ENCODE results near the gene TPD52L3.

The TPD52L3 gene

GRCh38 chr9:6354072-6354686, 26.0 kb downstream of the TPD52L3 start:
- Histone ChIP-seq H3K4me3 (ENCODE audit: severe bottlenecking) (no peak overlapping the region), H3K9me3 (ENCODE audit: severe bottlenecking) (no peaks in the 10 kb centered on the region), H3K27ac (ENCODE audit: poor library complexity, severe bottlenecking) (no peak overlapping the region), H3K27me3 (ENCODE audit: insufficient read depth, poor library complexity, severe bottlenecking) (no peaks in the 10 kb centered on the region), H3K4me1 (ENCODE audit: insufficient read depth, poor library complexity, severe bottlenecking) (peaks cover 15% of the 10 kb centered on the region), H3K36me3 (ENCODE audit: low read depth) (no peaks in the 10 kb centered on the region)
- peak; percentile 78 for TF ChIP-seq CTCF (IDR thresholded peaks at IDR 0.05; ENCODE audit: poor library complexity, severe bottlenecking)
- peak; percentile 90 for ATAC-seq (ENCODE audit: low read depth)
- no peak for DNase-seq (ENCODE audit: low spot score)

- ATAC-seq (ENCODE audit: low read depth) (peak; percentile 61; the same call in 2 of the 3 replicates), DNase-seq (ENCODE audit: low spot score) (no peak)
- H3K4me3 ChIP-seq (ENCODE audit: severe bottlenecking), result no peak overlapping the region
- H3K4me1 ChIP-seq (ENCODE audit: insufficient read depth, poor library complexity, severe bottlenecking), result peaks cover 15% of the 10 kb centered on the region
- H3K27ac ChIP-seq (ENCODE audit: poor library complexity, severe bottlenecking), result no peak overlapping the region
- no peaks in the 10 kb centered on the region for H3K27me3 ChIP-seq (ENCODE audit: insufficient read depth, poor library complexity, severe bottlenecking)
- no peaks in the 10 kb centered on the region for H3K36me3 ChIP-seq (ENCODE audit: low read depth)
- no peak for TF ChIP-seq CTCF (IDR thresholded peaks at IDR 0.05; ENCODE audit: poor library complexity, severe bottlenecking)
- no peaks in the 10 kb centered on the region for H3K9me3 ChIP-seq (ENCODE audit: severe bottlenecking)
Measured at GRCh38 chr9:6355728-6356127, 27.6 kb downstream of the TPD52L3 start.

- no peak overlapping the region for H3K4me3 ChIP-seq (ENCODE audit: severe bottlenecking)
- peaks cover 15% of the 10 kb centered on the region for H3K4me1 ChIP-seq (ENCODE audit: insufficient read depth, poor library complexity, severe bottlenecking)
- no peaks in the 10 kb centered on the region for H3K36me3 ChIP-seq (ENCODE audit: low read depth)
- DNase-seq (ENCODE audit: low spot score) (no peak), ATAC-seq (ENCODE audit: low read depth) (no peak)
- H3K27me3 ChIP-seq (ENCODE audit: insufficient read depth, poor library complexity, severe bottlenecking), result no peaks in the 10 kb centered on the region
- no peaks in the 10 kb centered on the region for H3K9me3 ChIP-seq (ENCODE audit: severe bottlenecking)
- H3K27ac ChIP-seq (ENCODE audit: poor library complexity, severe bottlenecking), result no peak overlapping the region
- TF ChIP-seq CTCF (IDR thresholded peaks at IDR 0.05; ENCODE audit: poor library complexity, severe bottlenecking), result no peak
Measured at GRCh38 chr9:6356441-6356840, 28.3 kb downstream of the TPD52L3 start.

GRCh38 chr9:6356904-6357303, 28.7 kb downstream of the TPD52L3 start:
- H3K27ac ChIP-seq (ENCODE audit: poor library complexity, severe bottlenecking), result no peak overlapping the region
- no peaks in the 10 kb centered on the region for H3K27me3 ChIP-seq (ENCODE audit: insufficient read depth, poor library complexity, severe bottlenecking)
- H3K9me3 ChIP-seq (ENCODE audit: severe bottlenecking), result no peaks in the 10 kb centered on the region
- H3K36me3 ChIP-seq (ENCODE audit: low read depth), result no peaks in the 10 kb centered on the region
- DNase-seq (ENCODE audit: low spot score), result no peak
- no peak overlapping the region for H3K4me3 ChIP-seq (ENCODE audit: severe bottlenecking)
- H3K4me1 ChIP-seq (ENCODE audit: insufficient read depth, poor library complexity, severe bottlenecking), result peaks cover 15% of the 10 kb centered on the region
- TF ChIP-seq CTCF (IDR thresholded peaks at IDR 0.05; ENCODE audit: poor library complexity, severe bottlenecking), result no peak
- ATAC-seq (ENCODE audit: low read depth), result no peak

GRCh38 chr9:6367128-6367890, 39.1 kb downstream of the TPD52L3 start:
- H3K27me3 ChIP-seq (ENCODE audit: insufficient read depth, poor library complexity, severe bottlenecking), result no peaks in the 10 kb centered on the region
- no peak overlapping the region for H3K4me3 ChIP-seq (ENCODE audit: severe bottlenecking)
- H3K36me3 ChIP-seq (ENCODE audit: low read depth), result no peaks in the 10 kb centered on the region
- no peak for ATAC-seq (ENCODE audit: low read depth)
- no peak for DNase-seq (ENCODE audit: low spot score)
- H3K4me1 ChIP-seq (ENCODE audit: insufficient read depth, poor library complexity, severe bottlenecking), result no peaks in the 10 kb centered on the region
- no peak overlapping the region for H3K27ac ChIP-seq (ENCODE audit: poor library complexity, severe bottlenecking)
- no peaks in the 10 kb centered on the region for H3K9me3 ChIP-seq (ENCODE audit: severe bottlenecking)
- TF ChIP-seq CTCF (IDR thresholded peaks at IDR 0.05; ENCODE audit: poor library complexity, severe bottlenecking), result no peak
